ENCODE results near the gene XYLB. TPM values are rescaled to one million over a fixed set of nuclear protein-coding genes. Genes with fewer than 3 reads are reported as not detected.

Gene XYLB
- polyA plus RNA-seq, 1 of the 3 experiments (the other 2 are of a cell fraction) = 2.7 TPM

- H3K9ac ChIP-seq = no peak overlapping the region
- H3K4me2 ChIP-seq = no peak overlapping the region
- no peaks in the 10 kb centered on the region for H3K79me2 ChIP-seq (ENCODE audit: insufficient read depth)
- no peak overlapping the region for H3K4me3 ChIP-seq (ENCODE audit: low read depth in 2 of 2, low read length in 1 of 2)
- no peaks in the 10 kb centered on the region for H3K9me3 ChIP-seq
- no peaks in the 10 kb centered on the region for H3K27me3 ChIP-seq (ENCODE audit: insufficient read depth)
- H4K20me1 ChIP-seq (ENCODE audit: insufficient read depth) = no peaks in the 10 kb centered on the region
- H2AFZ ChIP-seq (ENCODE audit: low read depth) = no peak overlapping the region
- H3K36me3 ChIP-seq (replicated peaks in 1 of 2; ENCODE audit: control insufficient read depth in 1 of 2, insufficient read depth in 2 of 2, low read length in 1 of 2) = peaks cover 0 to 15% of the 10 kb centered on the region in 2 experiments
- H3K27ac ChIP-seq (ENCODE audit: low read depth in 2 of 2, low read length in 1 of 2) = no peak overlapping the region
- no peaks in the 10 kb centered on the region for H3F3A ChIP-seq (replicated peaks; ENCODE audit: insufficient read depth)
- TF ChIP-seq PBX3 (IDR thresholded peaks at IDR 0.05) = no peak
- TF ChIP-seq SMC3 (IDR thresholded peaks at IDR 0.05; ENCODE audit: low read depth, low read length) = no peak
- TF ChIP-seq NFIC (IDR thresholded peaks at IDR 0.05; ENCODE audit: borderline replicate concordance) = no peak
- no peak for TF ChIP-seq GATA2 (CRISPR knock-in tag; IDR thresholded peaks at IDR 0.05)
- no peak for TF ChIP-seq NRF1 (IDR thresholded peaks at IDR 0.05; ENCODE audit: low read depth, low read length)
- TF ChIP-seq MEF2A (IDR thresholded peaks at IDR 0.05; ENCODE audit: borderline replicate concordance, low read depth) = no peak
- TF ChIP-seq EP300 (IDR thresholded peaks at IDR 0.05; ENCODE audit: borderline replicate concordance in 1 of 2, low read depth in 1 of 2, low read length in 1 of 2) = no peak
- TF ChIP-seq FOXM1 (IDR thresholded peaks at IDR 0.05; ENCODE audit: low read depth) = no peak
- no peak for DNase-seq
- ChIA-PET POLR2A (no interaction called here), CTCF (interaction anchor here (2.0 kb wide), 1 partner anchor 28 kb away, joined by 5 read pairs; the partner anchor contains the start of gene XYLB)
- H3K4me1 ChIP-seq (ENCODE audit: control insufficient read depth in 1 of 2, insufficient read depth in 2 of 2, low read depth in 1 of 2, low read length in 1 of 2) = no peaks in the 10 kb centered on the region
- 96% methylated on average over 7 of the region's 9 CpGs for WGBS (ENCODE audit: low lambda C conversion rate)
- H3K9me2 ChIP-seq = no peaks in the 10 kb centered on the region
These were observed 27.6 kb downstream of the XYLB start for GRCh38 chr3:38374221-38374620.

DNA sequence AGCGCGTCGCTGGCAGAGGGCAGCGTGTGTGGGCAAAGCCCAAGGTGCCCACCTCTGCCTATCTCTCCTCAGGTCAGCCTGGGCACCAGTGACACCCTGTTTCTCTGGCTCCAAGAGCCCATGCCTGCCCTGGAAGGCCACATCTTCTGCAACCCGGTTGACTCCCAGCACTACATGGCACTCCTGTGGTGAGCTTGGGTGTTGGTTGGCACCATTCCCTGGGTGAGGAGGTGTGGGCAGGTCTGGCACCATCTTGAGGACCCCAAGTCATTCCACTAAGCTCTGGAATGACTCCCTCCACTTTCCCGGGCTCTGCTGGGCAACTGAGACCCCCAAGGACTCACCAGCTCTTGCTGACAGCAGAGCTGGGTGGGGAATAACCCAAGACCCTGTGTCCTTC, 28.5 kb downstream of the XYLB start:
- POLR2A ChIA-PET = no interaction called here
- Histone ChIP-seq H3K9me2 (no peaks in the 10 kb centered on the region), H3K9me3 (no peaks in the 10 kb centered on the region), H3F3A (replicated peaks; ENCODE audit: insufficient read depth) (no peaks in the 10 kb centered on the region), H3K4me1 (ENCODE audit: control insufficient read depth in 1 of 2, insufficient read depth in 2 of 2, low read depth in 1 of 2, low read length in 1 of 2) (no peaks in the 10 kb centered on the region), H4K20me1 (ENCODE audit: insufficient read depth) (no peaks in the 10 kb centered on the region), H3K4me3 (ENCODE audit: low read depth in 2 of 2, low read length in 1 of 2) (no peak overlapping the region), H3K79me2 (ENCODE audit: insufficient read depth) (no peaks in the 10 kb centered on the region), H3K36me3 (replicated peaks in 1 of 2; ENCODE audit: control insufficient read depth in 1 of 2, insufficient read depth in 2 of 2, low read length in 1 of 2) (peaks cover 0 to 19% of the 10 kb centered on the region in 2 experiments), H3K4me2 (no peak overlapping the region), H3K9ac (no peak overlapping the region), H3K27me3 (ENCODE audit: insufficient read depth) (no peaks in the 10 kb centered on the region), H3K27ac (ENCODE audit: low read depth in 2 of 2, low read length in 1 of 2) (no peak overlapping the region), H2AFZ (ENCODE audit: low read depth) (no peak overlapping the region)
- no peak for DNase-seq
- CTCF ChIA-PET = no interaction called here
- WGBS (ENCODE audit: low lambda C conversion rate) = 77% methylated on average over 6 of the region's 6 CpGs
- TF ChIP-seq NRF1 (IDR thresholded peaks at IDR 0.05; ENCODE audit: low read depth, low read length) = no peak
- no peak for TF ChIP-seq GATA2 (CRISPR knock-in tag; IDR thresholded peaks at IDR 0.05)
- no peak for TF ChIP-seq CTCF (IDR thresholded peaks at IDR 0.05)
- TF ChIP-seq FOXJ3 (CRISPR knock-in tag; IDR thresholded peaks at IDR 0.05) = no peak
- no peak for TF ChIP-seq ELF1 (IDR thresholded peaks at IDR 0.05)
- TF ChIP-seq NFIC (IDR thresholded peaks at IDR 0.05; ENCODE audit: borderline replicate concordance) = no peak
- no peak for TF ChIP-seq RCOR1 (IDR thresholded peaks at IDR 0.05; ENCODE audit: low read length)
- no peak for TF ChIP-seq MEF2A (IDR thresholded peaks at IDR 0.05; ENCODE audit: borderline replicate concordance, low read depth)
- TF ChIP-seq TCF12 (IDR thresholded peaks at IDR 0.05) = no peak
- TF ChIP-seq EZH2phosphoT487 (IDR thresholded peaks at IDR 0.05; ENCODE audit: borderline replicate concordance, low read depth) = no peak
- TF ChIP-seq, protein P1, sequence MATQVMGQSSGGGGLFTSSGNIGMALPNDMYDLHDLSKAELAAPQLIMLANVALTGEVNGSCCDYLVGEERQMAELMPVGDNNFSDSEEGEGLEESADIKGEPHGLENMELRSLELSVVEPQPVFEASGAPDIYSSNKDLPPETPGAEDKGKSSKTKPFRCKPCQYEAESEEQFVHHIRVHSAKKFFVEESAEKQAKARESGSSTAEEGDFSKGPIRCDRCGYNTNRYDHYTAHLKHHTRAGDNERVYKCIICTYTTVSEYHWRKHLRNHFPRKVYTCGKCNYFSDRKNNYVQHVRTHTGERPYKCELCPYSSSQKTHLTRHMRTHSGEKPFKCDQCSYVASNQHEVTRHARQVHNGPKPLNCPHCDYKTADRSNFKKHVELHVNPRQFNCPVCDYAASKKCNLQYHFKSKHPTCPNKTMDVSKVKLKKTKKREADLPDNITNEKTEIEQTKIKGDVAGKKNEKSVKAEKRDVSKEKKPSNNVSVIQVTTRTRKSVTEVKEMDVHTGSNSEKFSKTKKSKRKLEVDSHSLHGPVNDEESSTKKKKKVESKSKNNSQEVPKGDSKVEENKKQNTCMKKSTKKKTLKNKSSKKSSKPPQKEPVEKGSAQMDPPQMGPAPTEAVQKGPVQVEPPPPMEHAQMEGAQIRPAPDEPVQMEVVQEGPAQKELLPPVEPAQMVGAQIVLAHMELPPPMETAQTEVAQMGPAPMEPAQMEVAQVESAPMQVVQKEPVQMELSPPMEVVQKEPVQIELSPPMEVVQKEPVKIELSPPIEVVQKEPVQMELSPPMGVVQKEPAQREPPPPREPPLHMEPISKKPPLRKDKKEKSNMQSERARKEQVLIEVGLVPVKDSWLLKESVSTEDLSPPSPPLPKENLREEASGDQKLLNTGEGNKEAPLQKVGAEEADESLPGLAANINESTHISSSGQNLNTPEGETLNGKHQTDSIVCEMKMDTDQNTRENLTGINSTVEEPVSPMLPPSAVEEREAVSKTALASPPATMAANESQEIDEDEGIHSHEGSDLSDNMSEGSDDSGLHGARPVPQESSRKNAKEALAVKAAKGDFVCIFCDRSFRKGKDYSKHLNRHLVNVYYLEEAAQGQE (IDR thresholded peaks at IDR 0.05; ENCODE audit: low read depth, low read length) = no peak
- TF ChIP-seq MXI1 (IDR thresholded peaks at IDR 0.05; ENCODE audit: low read depth, low read length) = no peak
- no peak for TF ChIP-seq FOXM1 (IDR thresholded peaks at IDR 0.05; ENCODE audit: low read depth)
- TF ChIP-seq FOSL2 (IDR thresholded peaks at IDR 0.05; ENCODE audit: borderline replicate concordance, low read depth) = no peak
- TF ChIP-seq GABPA (IDR thresholded peaks at IDR 0.05; ENCODE audit: low read depth) = no peak
- no peak for TF ChIP-seq SIN3A (IDR thresholded peaks at IDR 0.05; ENCODE audit: borderline replicate concordance, low read depth, low read length)
- TF ChIP-seq TAF1 (IDR thresholded peaks at IDR 0.05; ENCODE audit: borderline replicate concordance, low read depth, low read length) = no peak
